Caco-2 (cell line): ENCODE measurements around the gene ATP8A1. TPM values are rescaled to one million over a fixed set of nuclear protein-coding genes. Genes with fewer than 3 reads are reported as not detected.
A peak's percentile ranks its signal among the peaks of the same experiment; 100 is the strongest.
"Not testable (repeated sequence)": the region's sequence is repeated elsewhere in the genome, so short reads cannot be mapped to it uniquely, and the experiment has no call there.

Source experiments
- BruUV-seq: library from RNA; stranded (reverse); fragments of 400-500 nt; replicated peaks from 2 replicates; lab custom pipeline; 2021; lab: Mats Ljungman, UMichigan
- CTCF ChIA-PET: fragments of 300-600 bp; sonication (Branson Sonifier 250); formaldehyde crosslinking; loops from one replicate; lab custom pipeline; 2022; ENCODE audit warnings: antibody characterized with exemption; lab: Charles Lee
- POLR2A ChIA-PET: fragments of 300-600 bp; sonication (Branson Sonifier 250); formaldehyde crosslinking; loops from one replicate; lab custom pipeline; 2022; ENCODE audit warnings: antibody characterized with exemption; lab: Charles Lee
- DNase-seq, 2 experiments: peaks; one replicate each; pipeline versions ENCODE4 v3.0.0 to v3.0.0-alpha.2; 2020 to 2022
- H3K27me3 ChIP-seq: replicated peaks from 2 replicates; pipeline ENCODE4 v1.6.0; 2011; ENCODE audit warnings: low read length; ENCODE audit not compliant: control insufficient read depth, insufficient read depth
- H3K36me3 ChIP-seq: 2 replicates; pipeline ENCODE4 v1.5.1; 2011; ENCODE audit warnings: low read length; ENCODE audit not compliant: control insufficient read depth, insufficient read depth
- H3K4me1 ChIP-seq: fragments of 250-450 bp; sonication (Bioruptor Pico); 2 replicates; pipeline ENCODE4 v1.5.1; 2020; ENCODE audit warnings: mild to moderate bottlenecking
- H3K4me3 ChIP-seq: 2 replicates; pipeline ENCODE4 v1.5.1; 2011; ENCODE audit warnings: low read depth, mild to moderate bottlenecking, control low read depth, low read length
- H3K9me3 ChIP-seq: fragments of 250-450 bp; sonication (Bioruptor Pico); 2 replicates; pipeline ENCODE4 v1.5.1; 2020; ENCODE audit warnings: mild to moderate bottlenecking, moderate library complexity
- H3K27ac Mint-ChIP-seq: one replicate; pipeline ENCODE4 v1.8.0; 2022; ENCODE audit warnings: mixed read lengths; ENCODE audit not compliant: unreplicated experiment
- H3K27me3 Mint-ChIP-seq: one replicate; pipeline ENCODE4 v1.8.0; 2022; ENCODE audit warnings: mixed read lengths; ENCODE audit not compliant: insufficient read depth, unreplicated experiment
- H3K36me3 Mint-ChIP-seq: one replicate; pipeline ENCODE4 v1.8.0; 2022; ENCODE audit warnings: mild to moderate bottlenecking, mixed read lengths; ENCODE audit not compliant: insufficient read depth, unreplicated experiment
- H3K4me1 Mint-ChIP-seq: one replicate; pipeline ENCODE4 v1.8.0; 2022; ENCODE audit warnings: low read depth, mixed read lengths; ENCODE audit not compliant: unreplicated experiment
- H3K4me3 Mint-ChIP-seq: one replicate; pipeline ENCODE4 v1.8.0; 2022; ENCODE audit warnings: mild to moderate bottlenecking, moderate library complexity, mixed read lengths; ENCODE audit not compliant: unreplicated experiment
- H3K9me3 Mint-ChIP-seq: one replicate; pipeline ENCODE4 v1.8.0; 2022; ENCODE audit warnings: mixed read lengths; ENCODE audit not compliant: unreplicated experiment
- CTCF ChIP-seq, 2 experiments: fragments of 200-600 bp in 1 of 2; IDR thresholded peaks; 1 replicate in 1 of 2; 2 replicates in 1 of 2; pipeline versions ENCODE4 v1.5.1 to v1.8.0; 2011 to 2022; ENCODE audit warnings: antibody characterized with exemption in 1 of 2, control low read depth in 1 of 2, inconsistent platforms in 1 of 2, low read depth in 1 of 2, low read length in 1 of 2, mild to moderate bottlenecking in 1 of 2, moderate library complexity in 1 of 2; ENCODE audit not compliant: insufficient read depth in 1 of 2, severe bottlenecking in 1 of 2, unreplicated experiment in 1 of 2
- intact Hi-C: fragments of 100-400 bp; cut with micrococcal nuclease; formaldehyde crosslinking; loops from one replicate; pipeline ENCODE4 v1.10.0; 2022; ENCODE audit not compliant: unreplicated experiment
- total RNA-seq: library from RNA; stranded (reverse); gene quantifications from 2 replicates; pipeline ENCODE4 v1.2.3, GENCODE V29; 2022

ATP8A1 gene
- total RNA-seq, 1 experiment from 2014 or later = 9.3 TPM

DNA sequence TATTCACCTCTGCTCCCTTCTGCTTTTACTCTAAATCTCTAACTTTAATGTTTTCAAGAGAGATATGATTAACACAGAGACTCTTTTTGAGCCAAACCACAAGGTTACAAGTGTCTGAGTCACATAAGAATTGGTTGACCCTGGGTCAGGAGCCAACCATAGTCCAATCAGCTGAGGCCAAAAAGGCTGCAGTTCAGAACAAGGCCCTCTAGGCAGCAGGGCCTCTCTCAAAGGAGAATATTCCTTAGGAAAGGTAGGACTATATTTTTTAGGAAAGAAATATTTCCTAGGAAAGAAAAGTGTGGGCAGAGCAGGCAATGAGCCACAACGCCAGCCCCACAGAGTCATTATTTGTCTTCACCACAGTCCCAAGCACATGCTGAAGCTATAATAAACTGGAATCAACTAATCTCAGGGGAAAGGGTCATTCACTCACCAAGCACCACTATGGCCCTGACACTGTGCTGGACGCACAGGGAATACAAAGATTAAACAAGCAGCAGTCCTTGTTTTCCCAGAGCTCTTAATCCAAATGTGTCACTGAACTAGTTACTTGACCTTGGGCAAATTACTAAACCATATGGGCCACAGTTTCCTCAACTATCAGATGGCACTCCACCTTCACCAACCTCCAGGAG is 2.2 kb downstream of the ATP8A1 start:
- intact Hi-C loops = no loop called here
- Mint-ChIP-seq H3K27me3 (no peaks in the 10 kb centered on the region), H3K27ac (peak overlapping the region; percentile 27), H3K4me3 (peak overlapping the region; percentile 76), H3K4me1 (peaks cover 28% of the 10 kb centered on the region), H3K36me3 (peaks cover 4% of the 10 kb centered on the region), H3K9me3 (peaks cover 24% of the 10 kb centered on the region)
- peak; percentile 18 to 38 for DNase-seq
- H3K36me3 ChIP-seq = no peaks in the 10 kb centered on the region
- no peak overlapping the region for H3K4me3 ChIP-seq
- POLR2A ChIA-PET = no interaction called here
- BruUV-seq = no TSS peak
- no peak for TF ChIP-seq CTCF (IDR thresholded peaks at IDR 0.05; ENCODE audit: insufficient read depth in 1 of 2, low read depth in 1 of 2, low read length in 1 of 2, severe bottlenecking in 1 of 2, unreplicated experiment in 1 of 2)
- no peaks in the 10 kb centered on the region for H3K27me3 ChIP-seq
- CTCF ChIA-PET = no interaction called here
- H3K9me3 ChIP-seq = no peaks in the 10 kb centered on the region
- H3K4me1 ChIP-seq = peaks cover 23% of the 10 kb centered on the region; the same call in 1 of the 2 replicates

- Histone ChIP-seq H3K4me1 (peaks cover 23% of the 10 kb centered on the region; the same call in 1 of the 2 replicates), H3K9me3 (no peaks in the 10 kb centered on the region), H3K4me3 (no peak overlapping the region), H3K27me3 (no peaks in the 10 kb centered on the region), H3K36me3 (no peaks in the 10 kb centered on the region)
- H3K36me3 Mint-ChIP-seq = peaks cover 4% of the 10 kb centered on the region
- CTCF ChIA-PET = no interaction called here
- DNase-seq = no peak
- no TSS peak for BruUV-seq
- H3K27ac Mint-ChIP-seq = peak overlapping the region; percentile 27
- TF ChIP-seq CTCF (IDR thresholded peaks at IDR 0.05; ENCODE audit: insufficient read depth in 1 of 2, low read depth in 1 of 2, low read length in 1 of 2, severe bottlenecking in 1 of 2, unreplicated experiment in 1 of 2) = no peak
- POLR2A ChIA-PET = no interaction called here
- H3K4me1 Mint-ChIP-seq = peaks cover 28% of the 10 kb centered on the region
- H3K27me3 Mint-ChIP-seq = no peaks in the 10 kb centered on the region
- no peak overlapping the region for H3K4me3 Mint-ChIP-seq
- intact Hi-C loops = no loop called here
- peaks cover 24% of the 10 kb centered on the region for H3K9me3 Mint-ChIP-seq
Measured at GRCh38 chr4:42653626-42654560, 3.0 kb downstream of the ATP8A1 start.

DNA sequence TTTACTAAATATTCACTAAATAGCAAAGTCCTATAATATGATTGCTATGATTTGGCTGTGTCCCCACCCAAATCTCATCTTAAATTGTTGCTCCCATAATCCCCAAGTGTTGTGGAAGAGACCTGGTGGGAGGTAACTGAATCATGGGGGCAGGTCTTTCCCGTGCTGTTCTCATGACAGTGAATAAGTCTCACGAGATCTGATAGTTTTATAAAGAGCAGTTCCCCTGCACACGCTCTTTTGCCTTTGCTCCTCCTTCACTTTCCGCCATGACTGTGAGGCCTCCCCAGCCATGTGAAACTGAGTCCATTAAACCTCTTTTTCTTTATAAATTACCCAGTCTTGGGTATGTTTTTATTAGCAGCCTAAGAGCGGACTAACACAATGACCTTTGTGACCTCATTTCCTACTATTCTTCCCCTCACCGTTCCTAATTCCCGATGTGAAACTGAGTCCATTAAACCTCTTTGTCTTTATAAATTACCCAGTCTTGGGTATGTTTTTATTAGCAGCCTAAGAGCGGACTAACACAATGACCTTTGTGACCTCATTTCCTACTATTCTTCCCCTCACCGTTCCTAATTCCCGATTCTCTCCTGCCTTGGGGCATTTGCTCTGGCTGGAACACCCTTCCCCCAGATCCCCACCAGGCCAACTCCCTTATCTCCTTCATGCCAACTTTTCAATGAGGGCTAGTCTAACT is 4.2 kb downstream of the ATP8A1 start:
- intact Hi-C loops, H3K36me3 ChIP-seq, H3K27me3 ChIP-seq, H3K4me3 Mint-ChIP-seq, POLR2A ChIA-PET, H3K4me3 ChIP-seq, DNase-seq, BruUV-seq, CTCF ChIA-PET, H3K36me3 Mint-ChIP-seq, H3K27me3 Mint-ChIP-seq, H3K27ac Mint-ChIP-seq, H3K9me3 ChIP-seq: not testable (repeated sequence)
- H3K4me1 Mint-ChIP-seq = peaks cover 28% of the 10 kb centered on the region
- peaks cover 24% of the 10 kb centered on the region for H3K9me3 Mint-ChIP-seq
- peaks cover 23% of the 10 kb centered on the region; the same call in 1 of the 2 replicates for H3K4me1 ChIP-seq
